GM12878 (cell line): Measurements from ENCODE around the gene RNF148.

Experiments used
- BCL3 ChIP-seq: IDR thresholded peaks from 2 replicates; pipeline ENCODE4 v1.6.1; 2011; ENCODE audit warnings: borderline replicate concordance, low read depth, mild to moderate bottlenecking, moderate library complexity, low read length; ENCODE audit not compliant: insufficient read depth, poor library complexity, severe bottlenecking
- CTCF ChIP-seq, 3 experiments: IDR thresholded peaks in 2 of 3; conservative IDR thresholded peaks in 1 of 3; 2 replicates each; pipeline ENCODE4 v1.5.1; 2011; ENCODE audit warnings: low read depth in 3 of 3, low read length in 3 of 3, mild to moderate bottlenecking in 3 of 3, control low read depth in 2 of 3, moderate library complexity in 2 of 3, inconsistent platforms in 1 of 3, mixed read lengths in 1 of 3; ENCODE audit not compliant: control insufficient read depth in 2 of 3, insufficient read depth in 1 of 3; ENCODE audit errors: extremely low read depth in 1 of 3
- MTA3 ChIP-seq: IDR thresholded peaks from 2 replicates; pipeline ENCODE4 v1.6.1; 2012; ENCODE audit warnings: low read length, inconsistent platforms, borderline replicate concordance
- NBN ChIP-seq: fragments of 450-650 bp; IDR thresholded peaks from 2 replicates; pipeline ENCODE4 v1.6.1; 2016

- no peak for TF ChIP-seq BCL3
- TF ChIP-seq NBN: no peak
- TF ChIP-seq MTA3: no peak
- TF ChIP-seq CTCF (IDR thresholded peaks at IDR 0.05 in 2 of 3, conservative IDR thresholded peaks at IDR 0.05 in 1 of 3; ENCODE audit: control insufficient read depth in 2 of 3, extremely low read depth in 1 of 3, insufficient read depth in 1 of 3, low read depth in 3 of 3, low read length in 3 of 3): no peak
These were observed 18.2 kb downstream of the RNF148 start for GRCh38 chr7:122684504-122684903.
